DOHH2 (cell line): ENCODE measurements around the gene GZMM.

Experiments
- H3F3A ChIP-seq: fragments of 200-600 bp; sonication (generic), shearing (Covaris generic); 2 replicates; pipeline ENCODE4 v1.6.0; 2016; ENCODE audit warnings: antibody characterized with exemption, mild to moderate bottlenecking; ENCODE audit not compliant: control insufficient read depth, insufficient read depth
- H3K27ac ChIP-seq: fragments of 200-600 bp; sonication (generic); 2 replicates; pipeline ENCODE4 v1.5.1; 2014; ENCODE audit warnings: low read depth, mild to moderate bottlenecking, low read length, moderate library complexity
- H3K27me3 ChIP-seq: fragments of 200-600 bp; sonication (generic); 2 replicates; pipeline ENCODE4 v1.6.1; 2014; ENCODE audit warnings: mild to moderate bottlenecking, low read length, mixed read lengths; ENCODE audit not compliant: control insufficient read depth
- H3K36me3 ChIP-seq: fragments of 200-600 bp; sonication (generic); 2 replicates; pipeline ENCODE4 v1.6.1; 2014; ENCODE audit warnings: mild to moderate bottlenecking, low read length, moderate library complexity, mixed read lengths; ENCODE audit not compliant: control insufficient read depth
- H3K4me1 ChIP-seq: fragments of 200-600 bp; sonication (generic); 2 replicates; pipeline ENCODE4 v1.6.1; 2014; ENCODE audit warnings: mild to moderate bottlenecking, low read length, mixed read lengths; ENCODE audit not compliant: control insufficient read depth
- H3K4me2 ChIP-seq: fragments of 200-600 bp; sonication (generic); 2 replicates; pipeline ENCODE4 v1.6.0; 2014; ENCODE audit warnings: mild to moderate bottlenecking, low read length, moderate library complexity
- H3K4me3 ChIP-seq: fragments of 200-600 bp; sonication (generic); 2 replicates; pipeline ENCODE4 v1.5.1; 2014; ENCODE audit warnings: mild to moderate bottlenecking, low read length, mixed read lengths
- H3K79me2 ChIP-seq: fragments of 200-600 bp; sonication (generic); 2 replicates; pipeline ENCODE4 v1.6.1; 2014; ENCODE audit warnings: mild to moderate bottlenecking, low read length, mixed read lengths; ENCODE audit not compliant: control insufficient read depth
- H3K9me2 ChIP-seq: fragments of 200-600 bp; sonication (generic); replicated peaks from 2 replicates; pipeline ENCODE4 v1.6.1; 2014; ENCODE audit warnings: mild to moderate bottlenecking, low read length, mixed read lengths; ENCODE audit not compliant: control insufficient read depth
- H3K9me3 ChIP-seq: fragments of 200-600 bp; sonication (generic); 2 replicates; pipeline ENCODE4 v1.6.1; 2014; ENCODE audit warnings: antibody characterized with exemption, low read length, mixed read lengths; ENCODE audit not compliant: control insufficient read depth, insufficient read depth
- H4K20me1 ChIP-seq: fragments of 200-600 bp; sonication (generic); 2 replicates; pipeline ENCODE4 v1.6.0; 2014; ENCODE audit warnings: low read depth, mild to moderate bottlenecking, antibody characterized with exemption, low read length, moderate library complexity; ENCODE audit not compliant: control insufficient read depth, insufficient read depth
- EZH2phosphoT487 ChIP-seq: fragments of 200-600 bp; sonication (generic); IDR thresholded peaks from 2 replicates; pipeline ENCODE4 v1.6.1; 2017; ENCODE audit warnings: borderline replicate concordance, mild to moderate bottlenecking, antibody characterized with exemption, low read length, moderate library complexity, mixed read lengths
- TF ChIP-seq, protein P1 (sequence below): fragments of 200-600 bp; sonication (generic); IDR thresholded peaks from one replicate; pipeline ENCODE4 v1.5.1; 2014; ENCODE audit warnings: antibody characterized with exemption, mild to moderate bottlenecking, low read depth, low read length; ENCODE audit not compliant: poor library complexity, severe bottlenecking

GZMM gene

DNA sequence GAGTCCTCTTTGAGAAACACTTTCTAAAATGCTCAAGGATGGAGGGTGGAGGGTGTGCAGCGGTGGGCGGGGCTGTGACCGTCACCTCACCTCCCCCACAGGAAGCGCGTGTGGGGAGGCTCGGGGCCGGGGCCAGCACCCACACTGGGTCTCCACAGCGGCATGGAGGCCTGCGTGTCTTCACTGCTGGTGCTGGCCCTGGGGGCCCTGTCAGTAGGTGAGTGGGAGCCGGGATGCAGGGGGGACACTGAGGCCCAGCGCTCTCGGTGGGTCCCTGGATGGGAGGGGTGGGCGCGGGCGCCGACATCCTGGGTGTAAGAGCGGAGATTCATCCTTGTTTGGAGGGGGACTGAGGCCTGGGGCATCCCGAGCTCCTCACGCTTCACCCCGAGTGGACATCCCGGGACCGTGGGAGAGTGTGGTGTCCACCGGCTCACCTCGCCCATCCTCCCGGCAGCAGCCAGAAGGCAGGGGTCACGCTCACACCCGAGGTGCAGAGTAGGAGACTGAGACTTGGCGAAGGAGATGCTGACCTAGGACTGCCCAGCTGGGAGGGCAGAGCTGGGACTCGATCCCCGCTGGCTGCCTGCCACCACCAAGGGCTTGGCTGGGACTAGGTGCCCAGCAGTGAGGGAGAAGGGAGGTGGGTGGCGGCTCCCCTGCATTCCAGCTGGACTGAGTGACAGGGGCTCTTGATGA is at the start of gene GZMM:
Gene GZMM, plus strand, starts transcription at position 144 of the 699 bp plus-strand sequence. Its CDS starts 19 bp downstream, at position 163.
- H3K4me3 ChIP-seq = no peak within 1 kb of the TSS
- peaks cover 9% of the 10 kb centered on the region for H3K4me1 ChIP-seq
- no peaks in the 10 kb centered on the region for H3K27me3 ChIP-seq
- H3K4me2 ChIP-seq = 0 out of 2 replicates have a peak within 1 kb of the TSS, but pooled peaks have one; percentile 11
- no peaks in the 10 kb centered on the region for H3K9me3 ChIP-seq
- H3K79me2 ChIP-seq = no peaks in the 10 kb centered on the region
- no peaks in the 10 kb centered on the region; the same call in 1 of the 2 replicates for H3K36me3 ChIP-seq
- H4K20me1 ChIP-seq = no peaks in the 10 kb centered on the region
- H3K9me2 ChIP-seq = no peaks in the 10 kb centered on the region
- H3F3A ChIP-seq = no peaks in the 10 kb centered on the region
- TF ChIP-seq, protein P1, sequence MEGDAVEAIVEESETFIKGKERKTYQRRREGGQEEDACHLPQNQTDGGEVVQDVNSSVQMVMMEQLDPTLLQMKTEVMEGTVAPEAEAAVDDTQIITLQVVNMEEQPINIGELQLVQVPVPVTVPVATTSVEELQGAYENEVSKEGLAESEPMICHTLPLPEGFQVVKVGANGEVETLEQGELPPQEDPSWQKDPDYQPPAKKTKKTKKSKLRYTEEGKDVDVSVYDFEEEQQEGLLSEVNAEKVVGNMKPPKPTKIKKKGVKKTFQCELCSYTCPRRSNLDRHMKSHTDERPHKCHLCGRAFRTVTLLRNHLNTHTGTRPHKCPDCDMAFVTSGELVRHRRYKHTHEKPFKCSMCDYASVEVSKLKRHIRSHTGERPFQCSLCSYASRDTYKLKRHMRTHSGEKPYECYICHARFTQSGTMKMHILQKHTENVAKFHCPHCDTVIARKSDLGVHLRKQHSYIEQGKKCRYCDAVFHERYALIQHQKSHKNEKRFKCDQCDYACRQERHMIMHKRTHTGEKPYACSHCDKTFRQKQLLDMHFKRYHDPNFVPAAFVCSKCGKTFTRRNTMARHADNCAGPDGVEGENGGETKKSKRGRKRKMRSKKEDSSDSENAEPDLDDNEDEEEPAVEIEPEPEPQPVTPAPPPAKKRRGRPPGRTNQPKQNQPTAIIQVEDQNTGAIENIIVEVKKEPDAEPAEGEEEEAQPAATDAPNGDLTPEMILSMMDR = no peak
- no peak for TF ChIP-seq EZH2phosphoT487
- no peak within 1 kb of the TSS for H3K27ac ChIP-seq

- Histone ChIP-seq H3K27ac (no peak overlapping the region), H3F3A (peaks cover 6% of the 10 kb centered on the region), H3K9me3 (peaks cover 10% of the 10 kb centered on the region; the same call in 1 of the 2 replicates), H3K4me2 (no peak overlapping the region), H3K79me2 (no peaks in the 10 kb centered on the region), H3K4me1 (peaks cover 7% of the 10 kb centered on the region; the same call in 1 of the 2 replicates), H3K9me2 (no peaks in the 10 kb centered on the region), H4K20me1 (no peaks in the 10 kb centered on the region), H3K27me3 (peaks cover 8% of the 10 kb centered on the region), H3K36me3 (no peaks in the 10 kb centered on the region), H3K4me3 (no peak overlapping the region)
- TF ChIP-seq EZH2phosphoT487 = no peak
- TF ChIP-seq, protein P1 = no peak
These were observed 49.4 kb upstream of the GZMM start for GRCh38 chr19:494171-495080.

- peaks cover 10% of the 10 kb centered on the region; the same call in 1 of the 2 replicates for H3K9me3 ChIP-seq
- peaks cover 8% of the 10 kb centered on the region for H3K27me3 ChIP-seq
- peaks cover 6% of the 10 kb centered on the region for H3F3A ChIP-seq
- H3K4me3 ChIP-seq = no peak overlapping the region
- no peaks in the 10 kb centered on the region for H3K9me2 ChIP-seq
- 0 out of 2 replicates have a peak, but pooled peaks cover 3% of the 10 kb centered on the region for H3K4me1 ChIP-seq
- H3K79me2 ChIP-seq = no peaks in the 10 kb centered on the region
- no peaks in the 10 kb centered on the region for H3K36me3 ChIP-seq
- TF ChIP-seq, protein P1 = no peak
- no peak for TF ChIP-seq EZH2phosphoT487
- no peak overlapping the region for H3K4me2 ChIP-seq
- H3K27ac ChIP-seq = no peak overlapping the region
- H4K20me1 ChIP-seq = no peaks in the 10 kb centered on the region
These were observed 48.8 kb upstream of the GZMM start for GRCh38 chr19:495081-495401.
